ENCODE data around the gene SMAD6. TPM values are rescaled to one million over a fixed set of nuclear protein-coding genes. Genes with fewer than 3 reads are reported as not detected.
A peak's percentile ranks its signal among the peaks of the same experiment; 100 is the strongest.

The SMAD6 gene
- 17.4 TPM for total RNA-seq

- DNase-seq (ENCODE audit: low spot score) = peak; percentile 97
These were observed at the start of gene SMAD6 for GRCh38 chr15:66702035-66702786. Gene SMAD6, plus strand, starts transcription at chr15:66702236. Its CDS starts 1,023 bp downstream, at chr15:66703259.

- DNase-seq (ENCODE audit: low spot score) = no peak
These were observed 49.2 kb upstream of the SMAD6 start for GRCh38 chr15:66652806-66653205.

GRCh38 chr15:66653398-66653797, 48.6 kb upstream of the SMAD6 start:
- no peak for DNase-seq (ENCODE audit: low spot score)

- DNase-seq (ENCODE audit: low spot score) = no peak
These were observed 48.2 kb upstream of the SMAD6 start for GRCh38 chr15:66653852-66654251.

GRCh38 chr15:66654361-66654738, 47.7 kb upstream of the SMAD6 start:
- no peak for DNase-seq (ENCODE audit: low spot score)

GRCh38 chr15:66654739-66655375, 47.2 kb upstream of the SMAD6 start:
- DNase-seq (ENCODE audit: low spot score) = no peak

- DNase-seq (ENCODE audit: low spot score) = no peak
These were observed 46.5 kb upstream of the SMAD6 start for GRCh38 chr15:66655511-66655910.

- DNase-seq (ENCODE audit: low spot score) = no peak
These were observed 46.0 kb upstream of the SMAD6 start for GRCh38 chr15:66655997-66656396.

- no peak for DNase-seq (ENCODE audit: low spot score)
These were observed 44.6 kb upstream of the SMAD6 start for GRCh38 chr15:66657185-66658020.

- no peak for DNase-seq (ENCODE audit: low spot score)
These were observed 44.0 kb upstream of the SMAD6 start for GRCh38 chr15:66658044-66658443.

GRCh38 chr15:66658855-66659254, 43.2 kb upstream of the SMAD6 start:
- DNase-seq (ENCODE audit: low spot score) = no peak

- no peak for DNase-seq (ENCODE audit: low spot score)
These were observed 42.7 kb upstream of the SMAD6 start for GRCh38 chr15:66659384-66659783.

- no peak for DNase-seq (ENCODE audit: low spot score)
These were observed 40.5 kb upstream of the SMAD6 start for GRCh38 chr15:66661432-66662096.

- DNase-seq (ENCODE audit: low spot score) = no peak
These were observed 39.5 kb upstream of the SMAD6 start for GRCh38 chr15:66662522-66662921.

GRCh38 chr15:66663664-66664063, 38.4 kb upstream of the SMAD6 start:
- no peak for DNase-seq (ENCODE audit: low spot score)

GRCh38 chr15:66670175-66670574, 31.9 kb upstream of the SMAD6 start:
- DNase-seq (ENCODE audit: low spot score) = no peak

GRCh38 chr15:66670762-66671580, 31.1 kb upstream of the SMAD6 start:
- peak; percentile 65 for DNase-seq (ENCODE audit: low spot score)

GRCh38 chr15:66672867-66673266, 29.2 kb upstream of the SMAD6 start:
- no peak for DNase-seq (ENCODE audit: low spot score)

GRCh38 chr15:66673410-66674322, 28.4 kb upstream of the SMAD6 start:
- DNase-seq (ENCODE audit: low spot score) = no peak

- no peak for DNase-seq (ENCODE audit: low spot score)
These were observed 27.3 kb upstream of the SMAD6 start for GRCh38 chr15:66674756-66675155.

Data from ureter (tissue), 1 donor.